Mesenchymal stem cell (in vitro differentiated cells and primary cell): ENCODE data around the gene CTXN3.

Experiments used
- DNase-seq: peaks from one replicate; pipeline ENCODE4 v3.0.0-alpha.2; 2013
- H2AFZ ChIP-seq: one replicate; pipeline ENCODE4 v1.6.1; 2013; ENCODE audit warnings: low read depth, mild to moderate bottlenecking, control low read depth, inconsistent platforms, low read length, moderate library complexity
- H2AK5ac ChIP-seq: 2 replicates; pipeline ENCODE4 v1.6.1; 2013; ENCODE audit warnings: low read length, moderate library complexity, mild to moderate bottlenecking, inconsistent platforms; ENCODE audit not compliant: severe bottlenecking
- H2BK120ac ChIP-seq: one replicate; pipeline ENCODE4 v1.6.1; 2013; ENCODE audit warnings: low read depth, mild to moderate bottlenecking, inconsistent platforms, low read length, moderate library complexity
- H2BK12ac ChIP-seq, 2 experiments: one replicate each; pipeline ENCODE4 v1.6.1; 2013; ENCODE audit warnings: inconsistent platforms in 2 of 2, low read length in 2 of 2, mild to moderate bottlenecking in 2 of 2, moderate library complexity in 2 of 2, control low read depth in 1 of 2
- H2BK15ac ChIP-seq: one replicate; pipeline ENCODE4 v1.6.1; 2013; ENCODE audit warnings: mild to moderate bottlenecking, low read depth, inconsistent platforms; ENCODE audit not compliant: poor library complexity, severe bottlenecking
- H2BK5ac ChIP-seq: 2 replicates; pipeline ENCODE4 v1.6.1; 2013; ENCODE audit warnings: low read depth, mild to moderate bottlenecking, low read length, control low read depth, inconsistent platforms; ENCODE audit not compliant: poor library complexity, severe bottlenecking
- H3K14ac ChIP-seq, 2 experiments: one replicate each; pipeline ENCODE4 v1.6.1; 2013; ENCODE audit warnings: inconsistent platforms in 2 of 2, low read length in 2 of 2, control low read depth in 1 of 2, mild to moderate bottlenecking in 1 of 2, moderate library complexity in 1 of 2
- H3K18ac ChIP-seq, 2 experiments: one replicate each; pipeline ENCODE4 v1.6.1; 2013; ENCODE audit warnings: inconsistent platforms in 2 of 2, low read length in 2 of 2, control low read depth in 1 of 2, low read depth in 1 of 2, mild to moderate bottlenecking in 1 of 2
- H3K23ac ChIP-seq, 2 experiments: one replicate each; pipeline ENCODE4 v1.6.1; 2013; ENCODE audit warnings: inconsistent platforms in 2 of 2, low read length in 2 of 2, mild to moderate bottlenecking in 2 of 2, moderate library complexity in 2 of 2, control low read depth in 1 of 2
- H3K27ac ChIP-seq: 2 replicates; pipeline ENCODE4 v1.5.1; 2013; ENCODE audit warnings: mild to moderate bottlenecking, moderate library complexity, low read length, control low read depth, inconsistent platforms; ENCODE audit not compliant: poor library complexity, severe bottlenecking
- H3K27me3 ChIP-seq, 2 experiments: 2 replicates each; pipeline versions ENCODE4 v1.6.1 to v1.7.0; 2013; ENCODE audit warnings: low read length in 2 of 2, mild to moderate bottlenecking in 2 of 2, moderate library complexity in 2 of 2, control low read depth in 1 of 2, inconsistent platforms in 1 of 2; ENCODE audit not compliant: control insufficient read depth in 1 of 2, insufficient read depth in 1 of 2
- H3K36me3 ChIP-seq, 2 experiments: 2 replicates each; pipeline versions ENCODE4 v1.6.1 to v1.7.0; 2013; ENCODE audit warnings: low read length in 2 of 2, control low read depth in 1 of 2, inconsistent platforms in 1 of 2, low read depth in 1 of 2, mild to moderate bottlenecking in 1 of 2; ENCODE audit not compliant: insufficient read depth in 2 of 2, control insufficient read depth in 1 of 2
- H3K4ac ChIP-seq, 2 experiments: one replicate each; pipeline ENCODE4 v1.6.1; 2013; ENCODE audit warnings: inconsistent platforms in 2 of 2, low read length in 2 of 2, mild to moderate bottlenecking in 2 of 2, moderate library complexity in 2 of 2, control low read depth in 1 of 2, low read depth in 1 of 2
- H3K4me1 ChIP-seq: 2 replicates; pipeline ENCODE4 v1.6.1; 2013; ENCODE audit warnings: low read depth, low read length, control low read depth; ENCODE audit not compliant: control insufficient read depth, insufficient read depth
- H3K4me2 ChIP-seq: 2 replicates; pipeline ENCODE4 v1.6.1; 2013; ENCODE audit warnings: low read length, mild to moderate bottlenecking, inconsistent platforms; ENCODE audit not compliant: poor library complexity, severe bottlenecking
- H3K4me3 ChIP-seq, 2 experiments: 2 replicates each; pipeline versions ENCODE4 v1.5.1 to v1.7.0; 2013; ENCODE audit warnings: low read length in 2 of 2, mild to moderate bottlenecking in 2 of 2, control low read depth in 1 of 2, low read depth in 1 of 2; ENCODE audit not compliant: insufficient read depth in 1 of 2
- H3K79me1 ChIP-seq: replicated peaks from 2 replicates; pipeline ENCODE4 v1.6.1; 2013; ENCODE audit warnings: mild to moderate bottlenecking, control low read depth, low read length, inconsistent platforms; ENCODE audit not compliant: poor library complexity, severe bottlenecking
- H3K9ac ChIP-seq: 2 replicates; pipeline ENCODE4 v1.7.0; 2013; ENCODE audit warnings: mild to moderate bottlenecking, low read length, moderate library complexity
- H3K9me3 ChIP-seq: 2 replicates; pipeline ENCODE4 v1.7.0; 2013; ENCODE audit warnings: mild to moderate bottlenecking, low read length; ENCODE audit not compliant: control insufficient read depth
- H4K8ac ChIP-seq: one replicate; pipeline ENCODE4 v1.6.1; 2013; ENCODE audit warnings: inconsistent platforms, mild to moderate bottlenecking, low read length, moderate library complexity
- H4K91ac ChIP-seq: one replicate; pipeline ENCODE4 v1.6.1; 2013; ENCODE audit warnings: mild to moderate bottlenecking, low read length, inconsistent platforms
- WGBS: methylation state at CpG from one replicate; pipeline ENCODE4 v1.1.7; 2013; ENCODE audit warnings: mixed read lengths; 5-methylcytosine and 5-hydroxymethylcytosine counted together

The CTXN3 gene

GRCh38 chr5:127619908-127620479 lies 28.9 kb upstream of the CTXN3 start:
- H2AFZ ChIP-seq, result no peak overlapping the region
- H3K9ac ChIP-seq, result no peak overlapping the region
- H3K27me3 ChIP-seq, result no peaks in the 10 kb centered on the region
- H4K8ac ChIP-seq, result no peak overlapping the region
- no peak overlapping the region for H4K91ac ChIP-seq
- H3K18ac ChIP-seq, result no peak overlapping the region
- H3K4ac ChIP-seq, result no peak overlapping the region
- DNase-seq, result no peak
- H3K27ac ChIP-seq, result no peak overlapping the region
- H2BK15ac ChIP-seq, result no peak overlapping the region
- H3K4me2 ChIP-seq, result no peak overlapping the region
- no peak overlapping the region for H2AK5ac ChIP-seq
- H2BK12ac ChIP-seq, result no peak overlapping the region
- H3K23ac ChIP-seq, result no peak overlapping the region
- no peaks in the 10 kb centered on the region for H3K4me1 ChIP-seq
- WGBS, result 87% methylated on average over 4 of the region's 5 CpGs
- no peak overlapping the region for H3K14ac ChIP-seq
- H3K4me3 ChIP-seq, result no peak overlapping the region
- no peak overlapping the region for H2BK120ac ChIP-seq
- H2BK5ac ChIP-seq, result no peak overlapping the region
- peaks cover 4% of the 10 kb centered on the region for H3K9me3 ChIP-seq
- H3K79me1 ChIP-seq, result no peaks in the 10 kb centered on the region
- no peaks in the 10 kb centered on the region for H3K36me3 ChIP-seq

- no peak overlapping the region for H3K23ac ChIP-seq
- no peak overlapping the region for H3K4me3 ChIP-seq
- peaks cover 2% of the 10 kb centered on the region for H3K4me1 ChIP-seq
- no peak overlapping the region for H2BK12ac ChIP-seq
- no peak overlapping the region for H3K4me2 ChIP-seq
- no peak overlapping the region for H3K27ac ChIP-seq
- H4K8ac ChIP-seq, result no peak overlapping the region
- H2BK120ac ChIP-seq, result no peak overlapping the region
- no peaks in the 10 kb centered on the region for H3K79me1 ChIP-seq
- no peaks in the 10 kb centered on the region for H3K27me3 ChIP-seq
- H2AK5ac ChIP-seq, result no peak overlapping the region
- H2BK15ac ChIP-seq, result no peak overlapping the region
- no peak overlapping the region for H2AFZ ChIP-seq
- no peak overlapping the region for H4K91ac ChIP-seq
- no peak for DNase-seq
- H3K9me3 ChIP-seq, result peaks cover 4% of the 10 kb centered on the region
- H3K9ac ChIP-seq, result no peak overlapping the region
- no peak overlapping the region for H2BK5ac ChIP-seq
- H3K36me3 ChIP-seq, result no peaks in the 10 kb centered on the region
- no peak overlapping the region for H3K4ac ChIP-seq
- WGBS, result 94% methylated on average over 2 of the region's 4 CpGs
- H3K18ac ChIP-seq, result no peak overlapping the region
- H3K14ac ChIP-seq, result no peak overlapping the region
Observed at GRCh38 chr5:127621601-127622325, 27.1 kb upstream of the CTXN3 start.

- H3K79me1 ChIP-seq, result no peaks in the 10 kb centered on the region
- no peak overlapping the region for H2BK15ac ChIP-seq
- H3K4ac ChIP-seq, result no peak overlapping the region
- no peak overlapping the region for H2BK12ac ChIP-seq
- no peaks in the 10 kb centered on the region for H3K9me3 ChIP-seq
- no peak overlapping the region for H3K4me3 ChIP-seq
- H3K9ac ChIP-seq, result no peak overlapping the region
- no peak overlapping the region for H2AFZ ChIP-seq
- H3K4me1 ChIP-seq, result no peaks in the 10 kb centered on the region
- H4K91ac ChIP-seq, result no peak overlapping the region
- H4K8ac ChIP-seq, result no peak overlapping the region
- no peak overlapping the region for H2AK5ac ChIP-seq
- no peak overlapping the region for H3K23ac ChIP-seq
- H2BK120ac ChIP-seq, result no peak overlapping the region
- no peak overlapping the region for H3K18ac ChIP-seq
- DNase-seq, result no peak
- H3K14ac ChIP-seq, result no peak overlapping the region
- H3K36me3 ChIP-seq, result no peaks in the 10 kb centered on the region
- H3K27me3 ChIP-seq, result peaks cover 0 to 2% of the 10 kb centered on the region in 2 experiments
- no peak overlapping the region for H2BK5ac ChIP-seq
- no peak overlapping the region for H3K4me2 ChIP-seq
- no peak overlapping the region for H3K27ac ChIP-seq
Observed at GRCh38 chr5:127634007-127634406, 14.9 kb upstream of the CTXN3 start.

GRCh38 chr5:127639828-127640227 lies 9.1 kb upstream of the CTXN3 start:
- Histone ChIP-seq H3K4me2 (no peak overlapping the region), H2BK12ac (no peak overlapping the region), H4K91ac (no peak overlapping the region), H2BK5ac (no peak overlapping the region), H2AK5ac (no peak overlapping the region), H3K4ac (no peak overlapping the region), H3K18ac (no peak overlapping the region), H3K27ac (no peak overlapping the region), H3K14ac (no peak overlapping the region), H3K79me1 (no peaks in the 10 kb centered on the region), H4K8ac (no peak overlapping the region), H3K36me3 (no peaks in the 10 kb centered on the region), H3K9ac (no peak overlapping the region), H3K27me3 (no peaks in the 10 kb centered on the region), H3K23ac (no peak overlapping the region), H3K9me3 (no peaks in the 10 kb centered on the region), H3K4me1 (peaks cover 2% of the 10 kb centered on the region), H2BK15ac (no peak overlapping the region), H2AFZ (no peak overlapping the region), H2BK120ac (no peak overlapping the region), H3K4me3 (no peak overlapping the region)
- WGBS, result no CpG with 5 or more reads among the region's 2 CpGs
- DNase-seq, result no peak
